ENCODE results near the gene COL25A1.

COL25A1 gene

GRCh38 chr4:108916638-108917037, 385.8 kb downstream of the COL25A1 start:
- DNase-seq = no peak
- intact Hi-C loops (cut with DNase I) = no loop called here

GRCh38 chr4:108906866-108907367, 395.5 kb downstream of the COL25A1 start:
- intact Hi-C loops (cut with DNase I) = no loop called here

GRCh38 chr4:108906006-108906405, 396.5 kb downstream of the COL25A1 start:
- intact Hi-C loops (cut with DNase I) = no loop called here
- no peak for DNase-seq

More at GRCh38 chr4:108906866-108907367, 395.5 kb downstream of the COL25A1 start:
- DNase-seq = no peak

- intact Hi-C loops (cut with DNase I) = no loop called here
Observed at GRCh38 chr4:108903464-108904221, 398.8 kb downstream of the COL25A1 start.

GRCh38 chr4:108902769-108903168, 399.7 kb downstream of the COL25A1 start:
- intact Hi-C loops (cut with DNase I) = no loop called here
- DNase-seq = no peak

More at GRCh38 chr4:108903464-108904221, 398.8 kb downstream of the COL25A1 start:
- DNase-seq = no peak

- intact Hi-C loops (cut with DNase I) = no loop called here
- DNase-seq = no peak
Observed at GRCh38 chr4:108901291-108901690, 401.2 kb downstream of the COL25A1 start.

- DNase-seq = no peak
- intact Hi-C loops (cut with DNase I) = no loop called here
Observed at GRCh38 chr4:108900018-108900580, 402.4 kb downstream of the COL25A1 start.

GRCh38 chr4:108893468-108893867, 409.0 kb downstream of the COL25A1 start:
- intact Hi-C loops (cut with DNase I) = no loop called here
- no peak for DNase-seq

- DNase-seq = no peak
- intact Hi-C loops (cut with DNase I) = no loop called here
Observed at GRCh38 chr4:108891896-108892590, 410.4 kb downstream of the COL25A1 start.

- DNase-seq = no peak
Observed at GRCh38 chr4:108890484-108890881, 412.0 kb downstream of the COL25A1 start.

GRCh38 chr4:108889696-108890483, 412.6 kb downstream of the COL25A1 start:
- intact Hi-C loops (cut with DNase I) = no loop called here
- DNase-seq = no peak

More at GRCh38 chr4:108890484-108890881, 412.0 kb downstream of the COL25A1 start:
- intact Hi-C loops (cut with DNase I) = no loop called here

GRCh38 chr4:108888769-108889168, 413.7 kb downstream of the COL25A1 start:
- intact Hi-C loops (cut with DNase I) = no loop called here
- DNase-seq = no peak

- DNase-seq = no peak
- intact Hi-C loops (cut with DNase I) = no loop called here
Observed at GRCh38 chr4:108887034-108887433, 415.4 kb downstream of the COL25A1 start.

GRCh38 chr4:108885211-108885610, 417.2 kb downstream of the COL25A1 start:
- DNase-seq = no peak
- intact Hi-C loops (cut with DNase I) = no loop called here

GRCh38 chr4:108884596-108884995, 417.9 kb downstream of the COL25A1 start:
- no peak for DNase-seq
- intact Hi-C loops (cut with DNase I) = no loop called here

- DNase-seq = no peak
- intact Hi-C loops (cut with DNase I) = no loop called here
Observed at GRCh38 chr4:108881986-108882385, 420.5 kb downstream of the COL25A1 start.

- DNase-seq = no peak
- intact Hi-C loops (cut with DNase I) = no loop called here
Observed at GRCh38 chr4:108881190-108881589, 421.3 kb downstream of the COL25A1 start.

GRCh38 chr4:108878806-108879205, 423.7 kb downstream of the COL25A1 start:
- DNase-seq = no peak
- intact Hi-C loops (cut with DNase I) = no loop called here

- intact Hi-C loops (cut with DNase I) = no loop called here
Observed at GRCh38 chr4:108877821-108878220, 424.6 kb downstream of the COL25A1 start.

More at GRCh38 chr4:108877821-108878220, 424.6 kb downstream of the COL25A1 start:
- no peak for DNase-seq
